HG03521 (cell line): ENCODE measurements around the gene MSH3.
"Not testable (repeated sequence)": the region's sequence is repeated elsewhere in the genome, so short reads cannot be mapped to it uniquely, and the experiment has no call there.

Experiments
- ATAC-seq: cut with Tn5 transposase; IDR thresholded peaks from one replicate; pipeline ENCODE4 v1.9.1; 2021; ENCODE audit warnings: mild to moderate bottlenecking, moderate library complexity; ENCODE audit not compliant: unreplicated experiment

Gene MSH3

DNA sequence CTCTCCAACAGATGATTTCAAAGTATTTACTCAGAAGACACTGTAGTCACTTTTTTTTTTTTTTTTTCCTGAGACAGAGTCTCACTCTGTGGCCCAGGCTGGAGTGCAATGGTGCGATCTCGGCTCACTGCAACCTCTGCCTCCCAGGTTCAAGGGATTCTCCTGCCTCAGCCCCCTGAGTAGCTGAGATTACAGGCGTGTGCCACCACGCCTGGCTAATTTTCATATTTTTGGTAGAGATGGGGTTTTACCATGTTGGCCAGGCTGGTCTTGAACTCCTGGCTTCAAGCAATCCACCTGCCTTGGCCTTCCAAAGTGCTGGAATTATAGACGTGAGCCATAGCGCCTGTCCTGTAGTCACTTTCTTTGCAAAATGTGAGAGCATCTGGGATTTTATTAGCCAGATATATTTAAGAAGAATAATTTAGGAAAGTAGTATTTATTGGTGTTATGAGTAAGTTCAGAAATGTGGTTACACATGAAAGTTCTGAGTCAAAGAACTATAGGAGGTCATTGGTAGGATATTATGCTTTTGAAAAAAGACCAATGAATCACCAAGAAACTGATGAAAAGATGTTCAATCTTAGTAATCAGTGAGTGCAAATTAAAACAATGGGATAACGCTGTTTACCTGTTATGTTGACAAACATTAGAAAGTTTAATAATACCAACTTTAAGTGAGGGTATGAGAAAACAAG, 135.0 kb downstream of the MSH3 start:
- not testable (repeated sequence) for ATAC-seq

DNA sequence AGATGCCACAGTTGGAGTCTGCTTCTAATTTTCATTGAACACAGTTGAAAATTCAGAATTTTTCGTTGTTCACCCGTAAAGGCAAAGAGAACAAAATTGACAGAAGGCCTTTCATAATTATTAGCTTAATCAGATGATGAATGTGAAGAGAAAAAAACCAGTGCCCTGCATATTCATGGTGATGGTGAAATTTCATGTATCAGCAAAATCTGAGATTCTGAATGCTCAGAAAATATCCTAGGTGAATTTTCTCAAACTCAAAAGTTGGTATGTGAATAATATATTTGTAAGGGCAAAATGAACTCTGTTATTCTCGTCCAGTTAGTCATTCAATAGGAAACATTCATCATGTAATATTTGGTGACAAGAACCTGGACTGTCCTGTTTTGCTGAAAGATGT, 136.2 kb downstream of the MSH3 start:
- ATAC-seq: no peak

DNA sequence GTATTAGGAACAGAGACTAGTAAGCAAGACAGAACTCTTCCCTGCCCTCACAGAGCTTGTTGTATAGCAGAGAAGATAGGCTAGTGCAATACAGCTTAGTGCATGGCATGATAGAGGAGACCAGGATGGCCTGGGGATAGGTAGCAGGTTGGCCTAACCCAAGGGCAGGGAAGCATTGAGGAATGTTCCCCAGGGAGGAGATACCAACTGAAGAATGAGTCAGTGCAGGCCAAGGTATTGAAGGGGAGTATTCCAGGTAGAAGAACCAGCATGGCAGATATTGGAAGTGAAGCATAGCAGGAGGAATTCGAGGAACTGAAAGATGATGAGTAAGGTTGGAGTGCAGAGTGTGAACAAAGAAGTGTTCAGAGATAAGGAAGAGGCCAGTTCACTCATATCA, 138.9 kb downstream of the MSH3 start:
- ATAC-seq: no peak

DNA sequence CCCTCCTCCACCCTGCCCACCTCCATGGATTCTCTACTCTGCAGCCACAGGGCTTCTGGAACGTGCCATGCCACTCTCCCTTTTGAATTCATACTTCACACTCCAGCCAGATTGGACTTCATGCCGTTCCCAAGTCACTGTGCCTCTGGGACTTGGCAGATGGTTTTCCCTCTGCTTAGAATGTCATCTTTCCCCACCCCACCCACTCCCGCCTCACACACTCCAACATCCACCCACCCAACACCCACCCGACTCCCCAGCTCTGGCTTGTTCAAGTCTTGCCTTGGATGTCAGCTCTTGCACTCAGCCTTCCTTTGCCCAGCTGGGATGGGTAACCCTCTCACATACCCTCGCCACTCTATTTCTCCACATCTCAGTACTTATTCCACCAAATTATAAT, 142.4 kb downstream of the MSH3 start:
- ATAC-seq: no peak

DNA sequence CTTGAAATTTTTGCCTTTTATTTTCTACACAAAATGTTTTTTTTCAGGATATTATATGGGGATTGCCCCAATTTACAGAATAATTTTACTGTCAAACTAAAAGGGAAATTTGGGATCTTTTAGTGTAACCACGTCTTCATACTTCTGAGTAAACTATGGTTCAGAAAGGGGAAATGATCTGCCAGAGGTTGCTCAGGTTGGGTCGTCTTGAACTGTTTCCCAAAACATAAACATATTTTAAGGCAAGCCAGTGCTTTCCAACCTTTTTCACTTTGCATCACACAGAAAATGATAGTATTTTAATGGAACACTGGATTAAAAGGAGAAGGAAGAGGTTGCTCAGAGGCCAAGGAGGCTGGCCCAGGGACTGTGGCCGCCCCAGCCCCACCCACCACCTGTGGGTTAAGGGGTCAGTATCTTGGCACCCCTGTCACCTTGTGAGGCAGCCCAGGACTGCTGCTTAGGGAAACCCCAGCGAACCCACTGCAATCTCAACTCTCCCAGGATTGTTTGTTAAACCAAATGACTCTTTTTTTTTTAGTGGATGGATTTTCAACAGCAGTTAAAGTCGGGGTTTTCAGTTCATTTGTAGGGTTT, 143.1 kb downstream of the MSH3 start:
- ATAC-seq: no peak

DNA sequence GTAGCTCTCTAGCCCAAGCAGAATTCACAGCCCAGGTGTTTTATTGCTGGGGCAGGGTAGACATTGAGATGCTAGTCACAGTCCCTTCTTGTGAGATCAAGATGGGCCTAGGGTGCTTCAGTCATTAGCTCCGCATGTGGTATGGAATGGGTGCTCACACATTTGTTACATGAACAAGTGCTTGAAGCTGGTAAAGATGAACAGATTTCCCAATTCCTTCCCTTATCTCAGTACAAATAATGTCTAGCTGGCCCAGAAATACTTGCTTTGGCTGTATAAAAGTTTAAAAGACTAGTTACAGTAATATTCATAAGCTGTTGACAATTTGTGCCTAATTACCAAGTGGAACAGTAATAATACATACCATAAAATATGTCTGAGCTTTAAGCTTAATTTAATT, 143.7 kb downstream of the MSH3 start:
- ATAC-seq: no peak

DNA sequence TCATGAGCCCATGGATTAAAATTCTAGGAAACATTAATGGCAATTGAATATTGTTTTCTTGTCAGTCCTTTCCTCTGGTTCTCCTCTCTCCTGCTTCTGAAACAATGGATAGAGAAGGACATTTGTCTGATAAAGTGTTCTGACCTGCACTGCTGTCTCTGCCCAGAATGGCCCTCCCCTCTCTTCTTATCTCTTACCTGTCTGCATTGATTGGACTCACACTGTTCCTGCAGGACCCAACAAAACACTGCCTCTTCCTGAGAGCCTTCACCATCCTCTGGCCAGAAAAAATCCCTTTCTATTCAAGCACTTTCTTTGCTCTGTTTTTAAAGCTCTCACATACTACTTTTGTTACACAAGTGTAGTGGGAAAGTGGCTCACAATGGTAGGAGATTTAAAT, 144.2 kb downstream of the MSH3 start:
- no peak for ATAC-seq

DNA sequence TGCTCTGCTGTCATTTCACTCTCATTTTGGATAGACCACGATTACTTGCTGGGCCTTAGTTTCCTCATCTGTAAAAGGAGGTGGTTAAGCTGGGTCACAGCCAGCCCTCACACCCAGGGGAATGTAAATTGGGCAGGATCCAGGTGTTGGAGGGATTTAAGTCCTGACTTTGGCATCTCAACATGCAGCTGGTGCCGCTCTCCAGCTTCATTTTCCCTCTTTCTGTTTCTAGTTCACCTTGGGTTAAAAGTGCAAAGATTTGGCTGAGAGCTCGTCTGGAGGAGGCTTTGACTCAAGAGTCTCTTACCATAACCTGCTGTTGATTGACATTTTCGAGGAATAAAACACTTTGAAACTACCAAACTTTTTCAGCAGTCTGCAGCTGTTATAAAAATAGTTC, 144.6 kb downstream of the MSH3 start:
- no peak for ATAC-seq

DNA sequence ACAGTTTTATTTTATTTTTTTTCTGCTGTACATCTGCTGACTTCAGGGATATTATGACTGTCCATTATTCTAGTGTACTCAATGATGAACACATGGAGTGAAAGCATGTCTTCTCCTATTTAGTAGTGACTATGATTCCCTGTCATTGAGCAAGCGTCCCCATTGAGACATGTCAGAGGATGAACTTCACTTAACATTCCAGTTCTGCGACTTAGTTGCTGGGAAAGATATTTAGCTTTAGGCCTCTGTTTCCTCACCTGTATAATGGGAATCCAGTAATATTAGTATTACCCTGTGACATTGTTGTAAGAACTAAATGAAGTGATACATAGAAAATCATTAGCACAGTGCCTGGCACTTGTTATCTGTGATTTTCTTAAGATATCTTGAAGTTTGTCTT, 145.1 kb downstream of the MSH3 start:
- no peak for ATAC-seq

DNA sequence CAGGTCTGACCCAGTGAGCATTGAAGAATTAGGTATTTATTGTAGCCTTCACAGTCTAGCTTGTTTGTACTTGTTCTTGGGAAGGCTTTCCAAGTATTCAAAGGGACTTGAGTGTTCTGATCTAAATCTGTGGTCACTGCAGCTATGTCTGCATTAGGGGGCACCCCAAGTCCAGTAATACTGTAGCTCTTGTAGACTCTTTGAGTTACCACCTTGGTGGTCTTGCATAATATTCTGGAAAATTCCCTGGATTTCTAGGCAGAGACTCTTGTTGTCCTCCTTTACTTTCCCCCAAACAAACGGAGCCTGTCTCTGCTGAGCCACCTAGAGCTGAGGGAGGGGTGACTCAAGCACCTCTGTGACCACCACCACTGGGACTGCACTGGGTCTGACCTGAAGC, 149.9 kb downstream of the MSH3 start:
- no peak for ATAC-seq

DNA sequence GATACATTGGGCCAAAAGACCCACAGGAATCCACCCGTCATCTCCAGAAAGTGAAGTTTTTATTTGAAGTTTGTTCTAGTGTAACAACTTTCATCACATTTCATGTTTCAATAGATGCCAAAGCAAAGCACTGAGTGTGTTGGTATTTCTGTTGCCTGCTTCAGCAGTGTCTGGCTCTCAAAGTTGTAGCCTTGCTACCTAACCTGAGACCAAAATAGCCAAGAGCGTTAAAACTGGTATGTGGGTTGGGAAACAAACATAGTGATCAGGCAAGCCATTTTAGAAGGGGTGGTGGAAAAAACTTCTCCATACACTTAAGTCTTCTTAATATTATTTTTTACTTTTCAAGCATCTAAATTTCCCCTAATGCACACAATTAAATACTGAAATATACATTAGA, 150.6 kb downstream of the MSH3 start:
- no peak for ATAC-seq

DNA sequence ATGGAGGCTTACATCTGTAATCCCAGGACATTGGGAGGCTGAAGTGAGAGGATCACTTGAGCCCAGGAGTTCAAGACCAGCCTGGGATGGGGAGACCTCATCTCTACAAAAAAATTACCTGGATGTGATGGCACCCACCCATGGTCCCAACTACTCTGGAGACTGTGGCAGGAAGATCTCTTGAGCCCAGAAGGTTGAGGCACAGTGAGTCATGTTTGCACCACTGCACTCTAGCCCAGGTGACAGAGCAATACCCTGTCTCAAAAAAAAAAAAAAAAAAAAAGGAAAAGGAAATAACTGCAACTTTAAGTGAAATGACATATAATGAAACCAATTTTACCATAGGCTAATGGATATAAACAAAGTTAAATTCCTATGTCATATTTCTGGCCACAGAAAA, 152.5 kb downstream of the MSH3 start:
- no peak for ATAC-seq

DNA sequence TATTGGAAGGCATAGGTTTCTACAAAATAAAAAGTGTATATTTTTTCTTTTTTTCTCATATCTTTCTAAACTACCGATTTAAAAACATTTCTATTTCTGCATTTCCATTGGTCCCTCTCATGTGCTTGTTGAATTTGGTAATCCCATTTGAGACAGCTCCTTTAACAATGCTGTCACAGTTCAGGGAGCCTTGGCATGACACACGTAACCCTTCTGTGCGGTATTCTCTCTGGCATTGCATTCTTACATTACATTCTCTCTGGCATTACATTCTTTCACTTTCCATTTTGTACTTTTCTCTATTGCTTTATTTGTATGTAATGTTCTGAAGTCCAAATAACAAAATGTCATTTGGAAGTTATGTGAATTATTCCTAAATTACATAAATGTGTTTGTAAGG, 155.0 kb downstream of the MSH3 start:
- no peak for ATAC-seq

DNA sequence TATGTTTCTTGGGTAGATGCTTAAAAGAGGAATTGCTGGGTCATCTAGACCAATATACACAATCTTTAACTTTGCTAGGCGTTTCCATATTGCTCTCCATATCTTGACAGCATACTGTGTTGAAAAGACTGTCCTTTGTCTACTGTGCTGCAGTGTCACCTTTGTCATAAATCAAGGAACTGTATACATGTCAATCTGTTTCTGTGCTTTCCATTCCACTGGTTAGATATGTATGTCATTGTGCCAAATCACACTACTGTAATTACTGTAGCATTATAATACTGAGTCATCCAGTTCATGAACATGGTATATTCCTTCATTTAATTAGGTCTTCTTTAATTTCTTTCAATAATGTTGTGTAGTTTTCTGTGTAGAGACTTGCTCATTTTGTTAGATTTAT, 156.0 kb downstream of the MSH3 start:
- no peak for ATAC-seq

DNA sequence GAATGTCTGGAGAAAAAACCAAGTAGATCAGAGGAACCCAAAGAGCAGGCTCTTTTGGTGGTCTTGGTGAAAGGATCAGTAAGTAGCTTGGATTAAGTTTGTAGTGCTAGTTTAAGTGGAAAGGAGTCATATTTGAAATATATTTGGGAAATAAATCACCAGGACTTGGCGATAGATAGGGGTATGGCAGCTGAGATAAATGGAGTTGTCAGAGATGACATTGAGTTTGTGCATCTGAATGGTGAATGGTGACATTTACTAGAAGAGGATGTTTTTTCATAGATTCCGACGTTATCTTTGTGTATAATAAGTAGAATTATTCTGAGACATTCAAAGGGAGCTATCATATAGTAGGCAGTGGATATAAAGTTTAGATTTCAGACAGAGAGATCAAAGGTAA, 162.1 kb downstream of the MSH3 start:
- no peak for ATAC-seq

DNA sequence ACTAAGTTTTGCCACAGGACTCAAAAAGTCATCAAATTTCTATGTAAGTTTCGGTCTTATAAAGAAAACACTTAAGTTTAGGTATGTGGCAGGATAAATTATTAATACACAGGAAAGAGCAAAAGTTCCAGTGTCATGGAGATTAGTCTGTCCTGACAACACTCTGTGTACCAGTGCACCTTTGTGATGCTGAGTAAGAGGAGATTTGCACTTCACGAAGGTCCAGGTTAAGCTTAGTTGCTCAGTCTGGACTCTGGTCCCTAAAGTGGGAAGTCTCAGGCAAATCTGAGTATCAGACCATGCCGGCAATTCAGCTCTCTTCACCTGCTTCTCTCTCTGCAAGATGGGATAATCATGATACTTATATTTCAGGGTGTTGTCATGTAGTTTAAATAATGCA, 166.2 kb downstream of the MSH3 start:
- ATAC-seq: no peak

DNA sequence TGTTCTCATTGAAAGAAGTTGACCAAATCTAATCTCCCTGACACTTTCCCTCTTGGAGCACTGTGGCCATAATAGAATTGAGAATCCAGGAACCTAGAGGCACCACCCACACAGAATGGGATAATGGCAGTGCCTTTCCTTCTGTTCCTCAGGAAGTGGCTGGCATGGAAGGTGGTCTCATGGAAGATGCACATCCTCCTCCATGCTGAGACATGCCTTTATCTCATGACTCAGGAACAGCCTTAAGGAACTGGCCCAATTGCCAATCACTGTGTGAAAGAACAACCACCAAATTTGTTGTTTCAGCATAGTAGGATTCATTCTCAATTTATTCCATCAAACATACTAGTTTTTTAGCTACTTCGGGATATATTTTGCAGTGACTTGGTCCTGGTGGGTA, 168.2 kb downstream of the MSH3 start:
- ATAC-seq: no peak

DNA sequence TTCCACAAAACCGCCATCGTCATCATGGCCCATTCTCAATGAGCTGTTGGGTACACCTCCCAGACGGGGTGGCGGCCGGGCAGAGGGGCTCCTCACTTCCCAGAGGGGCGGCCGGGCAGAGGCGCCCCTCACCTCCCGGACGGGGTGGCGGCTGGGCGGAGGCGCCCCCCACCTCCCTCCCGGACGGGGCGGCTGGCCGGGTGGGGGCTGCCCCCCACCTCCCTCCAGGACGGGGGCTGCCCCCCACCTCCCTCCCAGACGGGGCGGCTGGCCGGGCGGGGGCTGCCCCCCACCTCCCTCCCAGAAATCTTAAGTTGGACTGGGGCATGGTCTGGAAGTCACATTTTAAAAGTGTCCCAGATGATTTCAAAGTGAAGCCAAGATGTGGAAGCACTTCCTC, 169.7 kb downstream of the MSH3 start:
- not testable (repeated sequence) for ATAC-seq

DNA sequence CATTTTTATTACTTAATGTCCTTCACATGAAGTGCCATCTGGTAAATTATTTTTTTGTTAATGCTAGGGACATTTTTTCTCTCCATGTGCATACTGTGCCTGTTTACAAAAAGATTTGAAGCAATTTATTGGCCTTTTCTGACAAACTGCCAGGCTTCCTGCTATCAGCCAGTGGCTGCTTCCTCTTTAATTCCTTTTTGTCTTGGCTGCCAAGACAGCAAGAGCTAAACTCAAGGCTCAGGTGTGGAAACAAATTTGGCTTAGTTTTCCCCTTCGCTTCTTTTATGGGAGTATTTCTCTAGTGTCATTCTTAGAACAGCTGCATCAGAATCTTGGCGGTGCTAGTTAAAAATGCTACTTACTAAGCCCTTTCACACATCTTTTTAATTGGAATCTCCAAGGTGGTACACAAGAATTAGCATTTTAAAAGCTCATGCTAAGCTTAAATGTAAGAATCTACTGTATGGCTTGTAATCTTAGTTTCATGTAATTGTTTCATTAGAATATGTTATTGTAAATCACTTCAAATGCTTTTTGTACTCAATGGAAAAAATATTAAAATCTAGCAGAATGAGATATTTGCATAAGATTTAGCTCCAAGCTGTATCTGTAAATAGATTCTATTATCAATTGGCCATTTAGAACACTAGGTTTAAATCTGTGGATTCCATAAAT, 171.5 kb downstream of the MSH3 start:
- ATAC-seq: no peak

DNA sequence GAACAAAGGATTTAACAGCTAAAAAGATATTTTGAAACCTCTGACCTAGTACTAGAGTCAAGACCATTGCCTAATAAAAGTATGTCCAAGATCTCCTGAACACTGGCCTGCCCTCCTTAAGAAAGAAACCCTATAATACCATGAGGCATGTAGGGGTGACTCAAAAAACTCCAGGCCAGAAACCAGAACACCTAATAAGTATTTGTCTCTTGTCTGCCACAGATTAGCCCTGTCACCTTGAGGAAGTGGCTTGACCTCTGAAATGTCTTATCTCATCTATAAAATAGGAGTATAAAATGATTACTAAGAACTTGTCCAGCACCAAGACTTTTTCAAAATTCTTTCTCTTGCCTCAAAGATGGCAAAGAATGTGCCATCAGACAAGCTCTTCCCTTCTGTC, 180.3 kb downstream of the MSH3 start:
- ATAC-seq: no peak

DNA sequence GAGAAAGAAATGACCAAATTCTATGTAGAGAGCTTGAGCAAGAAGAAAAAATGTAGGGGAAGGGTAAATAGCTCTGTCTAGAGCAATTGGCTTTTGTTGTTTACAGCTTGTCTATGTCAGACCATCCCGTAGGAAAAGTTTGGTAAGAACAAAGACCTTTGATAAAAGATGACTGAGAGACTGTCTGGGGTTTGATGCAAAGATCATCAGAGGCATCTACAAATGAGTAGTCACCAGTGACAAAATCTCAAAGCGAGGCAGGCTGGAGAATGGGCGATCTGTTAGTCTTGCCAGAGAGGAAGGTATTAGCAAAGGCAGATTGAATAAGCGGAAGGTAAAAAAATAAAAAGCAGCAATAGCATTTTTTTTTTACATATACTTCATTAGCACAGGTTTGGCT, 180.7 kb downstream of the MSH3 start:
- ATAC-seq: no peak

DNA sequence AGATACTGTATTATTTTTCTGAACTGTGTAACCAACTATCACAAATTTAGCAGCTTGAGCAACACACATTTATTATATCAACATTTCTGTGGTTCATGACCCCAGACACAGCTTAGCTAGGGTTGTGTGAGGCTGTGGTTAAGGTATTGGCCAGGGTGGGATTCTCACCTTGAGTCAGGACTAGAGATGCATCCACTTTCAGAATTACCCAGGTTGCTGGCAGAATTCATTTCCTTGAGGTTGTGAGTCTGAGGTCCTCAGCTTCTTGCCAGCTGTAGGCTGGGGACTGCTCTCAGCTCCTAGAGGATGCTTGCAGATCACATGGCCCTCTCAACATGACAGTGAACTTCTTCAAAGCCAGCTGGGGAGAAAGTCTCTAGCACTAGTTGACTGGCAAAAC, 183.2 kb downstream of the MSH3 start:
- ATAC-seq: peak; percentile 77
